ENCODE results near the gene DCDC2.
"Not testable (repeated sequence)": the region's sequence is repeated elsewhere in the genome, so short reads cannot be mapped to it uniquely, and the experiment has no call there.

The DCDC2 gene

GRCh38 chr6:24329022-24329421 lies 28.8 kb downstream of the DCDC2 start:
- no peak for DNase-seq (ENCODE audit: low read depth in 2 of 3, low spot score in 1 of 3)

- DNase-seq (ENCODE audit: low read depth in 2 of 3, low spot score in 1 of 3) = no peak
Observed at GRCh38 chr6:24327756-24328155, 30.1 kb downstream of the DCDC2 start.

- no peak for DNase-seq (ENCODE audit: low read depth in 2 of 3, low spot score in 1 of 3)
Observed at GRCh38 chr6:24325978-24326377, 31.9 kb downstream of the DCDC2 start.

- DNase-seq (ENCODE audit: low read depth in 2 of 3, low spot score in 1 of 3) = no peak
Observed at GRCh38 chr6:24324617-24325016, 33.2 kb downstream of the DCDC2 start.

- no peak for DNase-seq (ENCODE audit: low read depth in 2 of 3, low spot score in 1 of 3)
Observed at GRCh38 chr6:24323632-24324337, 34.1 kb downstream of the DCDC2 start.

GRCh38 chr6:24322924-24323323 lies 34.9 kb downstream of the DCDC2 start:
- no peak for DNase-seq (ENCODE audit: low read depth in 2 of 3, low spot score in 1 of 3)

- not testable (repeated sequence) for DNase-seq (ENCODE audit: low read depth in 2 of 3, low spot score in 1 of 3)
Observed at GRCh38 chr6:24322446-24322845, 35.4 kb downstream of the DCDC2 start.

- no peak for DNase-seq (ENCODE audit: low read depth in 2 of 3, low spot score in 1 of 3)
Observed at GRCh38 chr6:24321538-24322162, 36.2 kb downstream of the DCDC2 start.

- no peak for DNase-seq (ENCODE audit: low read depth in 2 of 3, low spot score in 1 of 3)
Observed at GRCh38 chr6:24313251-24314141, 44.4 kb downstream of the DCDC2 start.

- DNase-seq (ENCODE audit: low read depth in 2 of 3, low spot score in 1 of 3) = not testable (repeated sequence)
Observed at GRCh38 chr6:24311775-24312174, 46.1 kb downstream of the DCDC2 start.

- DNase-seq (ENCODE audit: low read depth in 2 of 3, low spot score in 1 of 3) = no peak
Observed at GRCh38 chr6:24307881-24308280, 50.0 kb downstream of the DCDC2 start.

GRCh38 chr6:24306936-24307335 lies 50.9 kb downstream of the DCDC2 start:
- no peak for DNase-seq (ENCODE audit: low read depth in 2 of 3, low spot score in 1 of 3)

GRCh38 chr6:24306038-24306437 lies 51.8 kb downstream of the DCDC2 start:
- no peak for DNase-seq (ENCODE audit: low read depth in 2 of 3, low spot score in 1 of 3)

- DNase-seq (ENCODE audit: low read depth in 2 of 3, low spot score in 1 of 3) = no peak
Observed at GRCh38 chr6:24296944-24297343, 60.9 kb downstream of the DCDC2 start.

GRCh38 chr6:24293852-24294251 lies 64.0 kb downstream of the DCDC2 start:
- DNase-seq (ENCODE audit: low read depth in 2 of 3, low spot score in 1 of 3) = not testable (repeated sequence)

GRCh38 chr6:24287239-24287638 lies 70.6 kb downstream of the DCDC2 start:
- DNase-seq (ENCODE audit: low read depth in 2 of 3, low spot score in 1 of 3) = no peak

GRCh38 chr6:24284006-24284405 lies 73.9 kb downstream of the DCDC2 start:
- DNase-seq (ENCODE audit: low read depth in 2 of 3, low spot score in 1 of 3) = no peak

- peak; percentile 20 for DNase-seq (ENCODE audit: low read depth in 2 of 3, low spot score in 1 of 3)
Observed at GRCh38 chr6:24283043-24283985, 74.5 kb downstream of the DCDC2 start.

GRCh38 chr6:24274441-24275083 lies 83.3 kb downstream of the DCDC2 start:
- no peak for DNase-seq (ENCODE audit: low read depth in 2 of 3, low spot score in 1 of 3)

Measured in stimulated activated CD4-positive, alpha-beta T cell treated with anti-CD3 and anti-CD28 coated beads, Interleukin-12 subunit alpha, Interleukin-12 subunit beta, amount 100 ng/mL, for 48 hours (primary cell).